ENCODE measurements around the gene MIP.

DNA sequence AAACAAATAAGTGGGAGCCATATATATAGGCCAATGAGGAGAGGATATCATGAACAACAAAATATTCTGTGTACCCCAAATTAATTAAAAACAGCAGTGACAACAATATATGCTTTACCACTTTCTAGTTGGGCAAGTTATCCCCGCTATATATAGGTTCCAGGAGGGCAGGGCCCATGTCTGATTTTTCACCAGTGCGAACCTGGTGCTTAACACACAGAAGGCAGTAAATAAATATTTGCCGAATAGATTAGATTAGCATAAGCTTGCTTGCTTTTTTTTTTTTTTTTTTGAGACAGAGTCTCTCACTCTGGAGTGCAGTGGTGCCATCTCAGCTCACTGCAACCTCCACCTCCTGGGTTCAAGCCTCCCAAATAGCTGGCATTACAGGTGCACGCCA, 3.4 kb upstream of the MIP start:
- TF ChIP-seq, protein P1, sequence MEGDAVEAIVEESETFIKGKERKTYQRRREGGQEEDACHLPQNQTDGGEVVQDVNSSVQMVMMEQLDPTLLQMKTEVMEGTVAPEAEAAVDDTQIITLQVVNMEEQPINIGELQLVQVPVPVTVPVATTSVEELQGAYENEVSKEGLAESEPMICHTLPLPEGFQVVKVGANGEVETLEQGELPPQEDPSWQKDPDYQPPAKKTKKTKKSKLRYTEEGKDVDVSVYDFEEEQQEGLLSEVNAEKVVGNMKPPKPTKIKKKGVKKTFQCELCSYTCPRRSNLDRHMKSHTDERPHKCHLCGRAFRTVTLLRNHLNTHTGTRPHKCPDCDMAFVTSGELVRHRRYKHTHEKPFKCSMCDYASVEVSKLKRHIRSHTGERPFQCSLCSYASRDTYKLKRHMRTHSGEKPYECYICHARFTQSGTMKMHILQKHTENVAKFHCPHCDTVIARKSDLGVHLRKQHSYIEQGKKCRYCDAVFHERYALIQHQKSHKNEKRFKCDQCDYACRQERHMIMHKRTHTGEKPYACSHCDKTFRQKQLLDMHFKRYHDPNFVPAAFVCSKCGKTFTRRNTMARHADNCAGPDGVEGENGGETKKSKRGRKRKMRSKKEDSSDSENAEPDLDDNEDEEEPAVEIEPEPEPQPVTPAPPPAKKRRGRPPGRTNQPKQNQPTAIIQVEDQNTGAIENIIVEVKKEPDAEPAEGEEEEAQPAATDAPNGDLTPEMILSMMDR (IDR thresholded peaks at IDR 0.05): no peak
- no peak for TF ChIP-seq EZH2 (IDR thresholded peaks at IDR 0.05)

Measured in neural progenitor cell (in vitro differentiated cells).